Ovary (tissue), 9 donors: Measurements from ENCODE around the gene RNF182. TPM values are rescaled to one million over a fixed set of nuclear protein-coding genes. Genes with fewer than 3 reads are reported as not detected.

Source experiments
- DNase-seq, 5 donors: peaks; one replicate each; pipeline ENCODE4 v3.0.0-alpha.2; 2019 to 2020
- H3K27ac ChIP-seq, 2 donors: fragments of 200-600 bp; one replicate each; pipeline versions ENCODE4 v1.5.1 to v1.8.0; 2019 to 2022
- H3K27me3 ChIP-seq: fragments of 200-600 bp; one replicate; pipeline ENCODE4 v1.8.0; 2022
- H3K36me3 ChIP-seq: fragments of 200-600 bp; sonication (generic); one replicate; pipeline ENCODE4 v1.5.1; 2019
- H3K4me1 ChIP-seq: one replicate; pipeline ENCODE4 v1.8.1; 2013; ENCODE audit warnings: mild to moderate bottlenecking, moderate library complexity; ENCODE audit not compliant: insufficient read depth
- H3K4me3 ChIP-seq: fragments of 200-600 bp; sonication (generic); one replicate; pipeline ENCODE4 v1.5.1; 2017
- H3K9me3 ChIP-seq, 2 donors: fragments of 200-600 bp in 1 of 2; sonication (generic) in 1 of 2; one replicate each; pipeline versions ENCODE4 v1.5.1 to v1.8.1; 2013 to 2019; ENCODE audit warnings: mild to moderate bottlenecking in 1 of 2, moderate library complexity in 1 of 2
- EP300 ChIP-seq: sonication (generic); formaldehyde crosslinking; IDR thresholded peaks from one replicate; pipeline ENCODE4 v1.6.1; 2017; ENCODE audit warnings: antibody characterized with exemption
- POLR2A ChIP-seq: fragments of 450-650 bp; IDR thresholded peaks from one replicate; pipeline ENCODE4 v1.6.1; 2017; ENCODE audit warnings: antibody characterized with exemption, mild to moderate bottlenecking, moderate library complexity
- WGBS, 3 donors: extraction: QIAGEN DNeasy Blood & Tissue Kit in 1 of 3; methylation state at CpG; one replicate each; pipeline versions ENCODE4 v1.1.5 to v1.1.7; 2013 to 2017; 5-methylcytosine and 5-hydroxymethylcytosine counted together
- intact Hi-C, 4 donors: fragments of 100-400 bp; cut with DNase I; formaldehyde crosslinking; loops; one replicate each; pipeline versions ENCODE4 v1.11.0 to v1.15.1; 2022 to 2023
- polyA plus RNA-seq, 2 donors: library from polyadenylated mRNA; stranded (reverse); fragments of 200-250 nt in 1 of 2; fragments of 350-450 nt in 1 of 2; fragmentation: Illumina TruSeq in 1 of 2; extraction: RNeasy Lipid Tissue Mini Kit (QIAGEN cat#74804) in 1 of 2; gene quantifications; one replicate each; pipeline ENCODE4 v1.2.3, GENCODE V29; 2013 to 2014
- total RNA-seq, 7 donors: library from RNA; depleted of rRNA in 2 of 7; stranded (reverse); fragments of >200 nt in 2 of 7; fragmentation: NEBNext Ultra II Directional in 3 of 7; extraction: Animal tissue kit (Norgen Biotek cat#: 25700) in 3 of 7; gene quantifications; one replicate each; pipeline versions ENCODE4 v1.1.0 to v1.2.4, GENCODE V29; 2016 to 2023
- TF ChIP-seq, protein P1 (sequence below), 3 donors: fragments of 450-650 bp in 2 of 3; fragments of 200-600 bp in 1 of 3; IDR thresholded peaks; one replicate each; pipeline versions ENCODE4 v1.5.1 to v1.8.0; 2016 to 2022; ENCODE audit warnings: antibody characterized with exemption in 3 of 3, mild to moderate bottlenecking in 1 of 3
- donor health status: DM: no; HTN: no; CAD: no; lungs with moderate emphysema.
- donor health status: DM: no; HTN: no; CAD: no.
- donor health status: Bipolar disorder and iron deficiency.
- donor health status: DM: yes; HTN: yes; CAD: no.
- donor health status: DM: no; HTN: no; CAD: no.
- donor health status: DM: yes; HTN: yes; CAD: no.

The RNF182 gene
- total and polyA plus RNA-seq, 9 donors: 0.42 to 3.9 (median 0.93) TPM; not detected in 1

GRCh38 chr6:13992417-13993055 is 67.8 kb downstream of the RNF182 start:
- intact Hi-C loops: no loop called here
- H3K36me3 ChIP-seq: no peaks in the 10 kb centered on the region
- H3K4me3 ChIP-seq: no peak overlapping the region
- H3K9me3 ChIP-seq: no peaks in the 10 kb centered on the region
- no peak for DNase-seq
- 80 to 92% (median 87%) methylated on average over 5 of the region's 5 CpGs for WGBS, 3 donors
- TF ChIP-seq, protein P1, sequence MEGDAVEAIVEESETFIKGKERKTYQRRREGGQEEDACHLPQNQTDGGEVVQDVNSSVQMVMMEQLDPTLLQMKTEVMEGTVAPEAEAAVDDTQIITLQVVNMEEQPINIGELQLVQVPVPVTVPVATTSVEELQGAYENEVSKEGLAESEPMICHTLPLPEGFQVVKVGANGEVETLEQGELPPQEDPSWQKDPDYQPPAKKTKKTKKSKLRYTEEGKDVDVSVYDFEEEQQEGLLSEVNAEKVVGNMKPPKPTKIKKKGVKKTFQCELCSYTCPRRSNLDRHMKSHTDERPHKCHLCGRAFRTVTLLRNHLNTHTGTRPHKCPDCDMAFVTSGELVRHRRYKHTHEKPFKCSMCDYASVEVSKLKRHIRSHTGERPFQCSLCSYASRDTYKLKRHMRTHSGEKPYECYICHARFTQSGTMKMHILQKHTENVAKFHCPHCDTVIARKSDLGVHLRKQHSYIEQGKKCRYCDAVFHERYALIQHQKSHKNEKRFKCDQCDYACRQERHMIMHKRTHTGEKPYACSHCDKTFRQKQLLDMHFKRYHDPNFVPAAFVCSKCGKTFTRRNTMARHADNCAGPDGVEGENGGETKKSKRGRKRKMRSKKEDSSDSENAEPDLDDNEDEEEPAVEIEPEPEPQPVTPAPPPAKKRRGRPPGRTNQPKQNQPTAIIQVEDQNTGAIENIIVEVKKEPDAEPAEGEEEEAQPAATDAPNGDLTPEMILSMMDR (IDR thresholded peaks at IDR 0.05): no peak
- TF ChIP-seq EP300 (no peak), POLR2A (no peak)
- H3K27ac ChIP-seq: no peak overlapping the region
- H3K27me3 ChIP-seq: no peaks in the 10 kb centered on the region
- no peaks in the 10 kb centered on the region for H3K4me1 ChIP-seq

DNA sequence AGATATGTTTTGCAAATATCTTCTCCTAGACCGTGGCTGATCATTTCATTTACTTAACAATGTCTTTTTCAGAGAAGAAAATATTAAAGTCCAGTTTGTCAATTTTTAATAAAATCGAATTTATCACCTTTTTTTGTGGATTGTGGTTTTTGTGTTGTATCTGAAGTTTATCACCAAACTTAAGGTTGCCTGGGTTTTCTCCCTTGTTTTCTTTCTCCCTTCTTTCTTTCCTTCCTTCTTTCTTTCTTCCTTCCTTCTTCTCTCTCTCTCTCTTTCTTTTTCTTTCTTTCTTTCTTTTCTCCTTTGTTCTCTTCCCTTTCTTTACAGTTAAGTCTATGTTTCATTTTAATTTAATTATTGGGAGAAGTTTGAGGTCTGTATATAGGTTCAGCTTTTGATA is 68.7 kb downstream of the RNF182 start:
- Histone ChIP-seq H3K27ac (no peak overlapping the region), H3K27me3 (no peaks in the 10 kb centered on the region), H3K4me1 (no peaks in the 10 kb centered on the region), H3K9me3 (no peaks in the 10 kb centered on the region), H3K4me3 (no peak overlapping the region), H3K36me3 (no peaks in the 10 kb centered on the region)
- TF ChIP-seq, protein P1 (IDR thresholded peaks at IDR 0.05): no peak
- TF ChIP-seq POLR2A (no peak), EP300 (no peak)
- WGBS, 3 donors: 65 to 83% (median 78%) methylated on average over 2 of the region's 2 CpGs
- DNase-seq: no peak
- intact Hi-C loops: no loop called here

GRCh38 chr6:13998356-13998755 is 73.6 kb downstream of the RNF182 start:
- 76 to 83% (median 83%) methylated on average over 3 of the region's 3 CpGs for WGBS, 3 donors
- TF ChIP-seq, protein P1 (IDR thresholded peaks at IDR 0.05): no peak
- TF ChIP-seq EP300 (no peak), POLR2A (no peak)
- Histone ChIP-seq H3K27ac (no peak overlapping the region), H3K4me3 (no peak overlapping the region), H3K9me3 (no peaks in the 10 kb centered on the region), H3K36me3 (no peaks in the 10 kb centered on the region), H3K4me1 (no peaks in the 10 kb centered on the region), H3K27me3 (no peaks in the 10 kb centered on the region)
- DNase-seq: no peak
- intact Hi-C loops: no loop called here

- Histone ChIP-seq H3K4me3 (no peak overlapping the region), H3K4me1 (no peaks in the 10 kb centered on the region), H3K27ac (no peak overlapping the region), H3K9me3 (no peaks in the 10 kb centered on the region), H3K36me3 (no peaks in the 10 kb centered on the region), H3K27me3 (no peaks in the 10 kb centered on the region)
- DNase-seq: no peak
- TF ChIP-seq POLR2A: no peak
- TF ChIP-seq, protein P1 (IDR thresholded peaks at IDR 0.05): no peak
- TF ChIP-seq EP300: no peak
- intact Hi-C loops: no loop called here
- 74 to 81% (median 78%) methylated on average over 3 of the region's 3 CpGs for WGBS, 3 donors
These were observed 76.1 kb downstream of the RNF182 start for GRCh38 chr6:14000901-14001300.
